ENCODE results near the gene RNF121.

The RNF121 gene

DNA sequence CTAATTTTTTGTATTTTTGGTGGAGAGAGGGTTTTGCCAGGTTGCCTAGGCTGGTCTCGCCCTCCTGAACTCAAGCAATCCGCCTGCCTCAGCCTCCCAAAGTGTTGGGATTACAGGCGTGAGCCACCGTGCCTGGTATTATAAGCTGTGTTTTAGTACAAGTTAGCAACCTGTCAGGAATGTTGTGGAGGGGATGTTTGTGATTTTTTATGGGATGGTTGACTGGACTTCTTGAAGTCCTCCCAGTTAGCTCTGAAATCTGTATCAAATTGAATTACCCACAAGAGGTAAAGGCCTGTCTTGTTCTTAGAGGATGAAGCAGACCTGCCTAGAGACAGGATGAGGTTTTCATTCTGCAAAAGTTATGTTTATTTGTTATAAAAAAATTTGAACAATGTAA lies 35.8 kb downstream of the RNF121 start:
- Histone ChIP-seq H4K20me1 (ENCODE audit: control insufficient read depth, insufficient read depth, low read depth, low read length) (no peaks in the 10 kb centered on the region), H3K4me3 (ENCODE audit: low read length) (no peak overlapping the region), H3K4me2 (ENCODE audit: low read length) (no peak overlapping the region), H3K27me3 (ENCODE audit: control insufficient read depth, low read length) (no peaks in the 10 kb centered on the region), H3F3A (ENCODE audit: control insufficient read depth, insufficient read depth) (0 out of 2 replicates have a peak, but pooled peaks cover 3% of the 10 kb centered on the region), H3K79me2 (ENCODE audit: control insufficient read depth, low read length) (no peaks in the 10 kb centered on the region), H3K9me2 (replicated peaks; ENCODE audit: control insufficient read depth, low read length) (no peaks in the 10 kb centered on the region), H3K36me3 (ENCODE audit: control insufficient read depth, low read length) (peaks cover 36% of the 10 kb centered on the region), H3K4me1 (ENCODE audit: control insufficient read depth, low read length) (peaks cover 9% of the 10 kb centered on the region), H3K9me3 (ENCODE audit: control insufficient read depth, insufficient read depth, low read length) (peaks cover 3% of the 10 kb centered on the region; the same call in 1 of the 2 replicates), H3K27ac (ENCODE audit: low read depth, low read length) (no peak overlapping the region)
- TF ChIP-seq, protein P1, sequence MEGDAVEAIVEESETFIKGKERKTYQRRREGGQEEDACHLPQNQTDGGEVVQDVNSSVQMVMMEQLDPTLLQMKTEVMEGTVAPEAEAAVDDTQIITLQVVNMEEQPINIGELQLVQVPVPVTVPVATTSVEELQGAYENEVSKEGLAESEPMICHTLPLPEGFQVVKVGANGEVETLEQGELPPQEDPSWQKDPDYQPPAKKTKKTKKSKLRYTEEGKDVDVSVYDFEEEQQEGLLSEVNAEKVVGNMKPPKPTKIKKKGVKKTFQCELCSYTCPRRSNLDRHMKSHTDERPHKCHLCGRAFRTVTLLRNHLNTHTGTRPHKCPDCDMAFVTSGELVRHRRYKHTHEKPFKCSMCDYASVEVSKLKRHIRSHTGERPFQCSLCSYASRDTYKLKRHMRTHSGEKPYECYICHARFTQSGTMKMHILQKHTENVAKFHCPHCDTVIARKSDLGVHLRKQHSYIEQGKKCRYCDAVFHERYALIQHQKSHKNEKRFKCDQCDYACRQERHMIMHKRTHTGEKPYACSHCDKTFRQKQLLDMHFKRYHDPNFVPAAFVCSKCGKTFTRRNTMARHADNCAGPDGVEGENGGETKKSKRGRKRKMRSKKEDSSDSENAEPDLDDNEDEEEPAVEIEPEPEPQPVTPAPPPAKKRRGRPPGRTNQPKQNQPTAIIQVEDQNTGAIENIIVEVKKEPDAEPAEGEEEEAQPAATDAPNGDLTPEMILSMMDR (IDR thresholded peaks at IDR 0.05; ENCODE audit: low read depth, low read length, poor library complexity, severe bottlenecking): no peak

DNA sequence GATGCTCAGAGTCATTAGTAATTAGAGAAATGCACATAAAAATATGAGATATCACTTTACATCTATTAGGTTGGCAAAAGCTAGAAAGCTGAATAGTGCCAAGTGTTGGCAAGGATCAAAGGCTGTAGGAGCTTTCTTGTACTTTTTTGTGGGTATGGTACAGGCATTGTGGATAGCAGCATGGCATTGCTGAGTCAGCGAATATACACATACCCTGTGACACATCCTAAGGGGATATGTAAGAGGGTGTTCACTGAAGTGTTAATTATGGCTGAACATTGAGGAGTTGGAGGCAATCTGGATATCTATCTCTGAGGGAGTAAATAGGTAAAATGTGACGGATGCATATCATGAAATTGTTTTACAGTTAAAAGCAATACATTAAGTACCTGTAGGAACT lies 42.8 kb downstream of the RNF121 start:
- Histone ChIP-seq H3K9me2 (replicated peaks; ENCODE audit: control insufficient read depth, low read length) (no peaks in the 10 kb centered on the region), H3K36me3 (ENCODE audit: control insufficient read depth, low read length) (peaks cover 12% of the 10 kb centered on the region; the same call in 1 of the 2 replicates), H3F3A (ENCODE audit: control insufficient read depth, insufficient read depth) (no peaks in the 10 kb centered on the region), H3K27ac (ENCODE audit: low read depth, low read length) (no peak overlapping the region), H3K9me3 (ENCODE audit: control insufficient read depth, insufficient read depth, low read length) (no peaks in the 10 kb centered on the region), H3K4me1 (ENCODE audit: control insufficient read depth, low read length) (no peaks in the 10 kb centered on the region), H3K4me3 (ENCODE audit: low read length) (no peak overlapping the region), H3K4me2 (ENCODE audit: low read length) (no peak overlapping the region), H3K79me2 (ENCODE audit: control insufficient read depth, low read length) (no peaks in the 10 kb centered on the region), H4K20me1 (ENCODE audit: control insufficient read depth, insufficient read depth, low read depth, low read length) (no peaks in the 10 kb centered on the region), H3K27me3 (ENCODE audit: control insufficient read depth, low read length) (no peaks in the 10 kb centered on the region)
- TF ChIP-seq EZH2phosphoT487 (IDR thresholded peaks at IDR 0.05; ENCODE audit: borderline replicate concordance, low read length): no peak
- TF ChIP-seq, protein P1 (IDR thresholded peaks at IDR 0.05; ENCODE audit: low read depth, low read length, poor library complexity, severe bottlenecking): no peak

GRCh38 chr11:71976551-71976950 lies 47.7 kb downstream of the RNF121 start:
- no peaks in the 10 kb centered on the region for H3K9me3 ChIP-seq (ENCODE audit: control insufficient read depth, insufficient read depth, low read length)
- no peaks in the 10 kb centered on the region for H3K27me3 ChIP-seq (ENCODE audit: control insufficient read depth, low read length)
- H3K4me2 ChIP-seq (ENCODE audit: low read length): no peak overlapping the region
- H3K4me1 ChIP-seq (ENCODE audit: control insufficient read depth, low read length): peaks cover 11% of the 10 kb centered on the region
- no peaks in the 10 kb centered on the region for H4K20me1 ChIP-seq (ENCODE audit: control insufficient read depth, insufficient read depth, low read depth, low read length)
- TF ChIP-seq, protein P1 (IDR thresholded peaks at IDR 0.05; ENCODE audit: low read depth, low read length, poor library complexity, severe bottlenecking): no peak
- TF ChIP-seq EZH2phosphoT487 (IDR thresholded peaks at IDR 0.05; ENCODE audit: borderline replicate concordance, low read length): no peak
- no peaks in the 10 kb centered on the region for H3K9me2 ChIP-seq (replicated peaks; ENCODE audit: control insufficient read depth, low read length)
- H3K36me3 ChIP-seq (ENCODE audit: control insufficient read depth, low read length): peaks cover 6% of the 10 kb centered on the region
- H3F3A ChIP-seq (ENCODE audit: control insufficient read depth, insufficient read depth): 0 out of 2 replicates have a peak, but pooled peaks cover 2% of the 10 kb centered on the region
- H3K27ac ChIP-seq (ENCODE audit: low read depth, low read length): no peak overlapping the region
- H3K4me3 ChIP-seq (ENCODE audit: low read length): no peak overlapping the region
- no peaks in the 10 kb centered on the region for H3K79me2 ChIP-seq (ENCODE audit: control insufficient read depth, low read length)

All from DOHH2 (cell line).